ENCODE results near the gene AK5.
A peak's percentile ranks its signal among the peaks of the same experiment; 100 is the strongest.

Gene AK5

GRCh38 chr1:77421504-77422233 is 139.8 kb downstream of the AK5 start:
- Histone ChIP-seq H3K4me3 (no peak overlapping the region), H3K27ac (no peak overlapping the region)

- Histone ChIP-seq H3K4me3 (no peak overlapping the region), H3K27ac (no peak overlapping the region)
Observed at GRCh38 chr1:77424236-77424635, 142.4 kb downstream of the AK5 start.

- H3K4me3 ChIP-seq: no peak overlapping the region
- H3K27ac ChIP-seq: no peak overlapping the region
Observed at GRCh38 chr1:77428068-77428467, 146.2 kb downstream of the AK5 start.

- peak overlapping the region in 7 of 21 experiments; percentile 3 to 76 (median 29) for H3K27ac ChIP-seq
Observed at GRCh38 chr1:77430966-77431690, 149.3 kb downstream of the AK5 start.

GRCh38 chr1:77433934-77434333 is 152.1 kb downstream of the AK5 start:
- no peak overlapping the region for H3K4me3 ChIP-seq

More at GRCh38 chr1:77430966-77431690, 149.3 kb downstream of the AK5 start:
- H3K4me3 ChIP-seq: no peak overlapping the region

GRCh38 chr1:77434967-77435366 is 153.1 kb downstream of the AK5 start:
- H3K4me3 ChIP-seq: no peak overlapping the region
- H3K27ac ChIP-seq: no peak overlapping the region

More at GRCh38 chr1:77433934-77434333, 152.1 kb downstream of the AK5 start:
- H3K27ac ChIP-seq: no peak overlapping the region

GRCh38 chr1:77438236-77438913 is 156.6 kb downstream of the AK5 start:
- Histone ChIP-seq H3K27ac (peak overlapping the region in 1 of 21 experiments; percentile 1), H3K4me3 (no peak overlapping the region)

GRCh38 chr1:77446841-77447555 is 165.2 kb downstream of the AK5 start:
- H3K27ac ChIP-seq: no peak overlapping the region
- no peak overlapping the region for H3K4me3 ChIP-seq

- no peak overlapping the region for H3K4me3 ChIP-seq
- no peak overlapping the region for H3K27ac ChIP-seq
Observed at GRCh38 chr1:77447669-77448068, 165.8 kb downstream of the AK5 start.

GRCh38 chr1:77459881-77460280 is 178.1 kb downstream of the AK5 start:
- Histone ChIP-seq H3K27ac (no peak overlapping the region), H3K4me3 (no peak overlapping the region)

- Histone ChIP-seq H3K27ac (no peak overlapping the region), H3K4me3 (no peak overlapping the region)
Observed at GRCh38 chr1:77461691-77462090, 179.9 kb downstream of the AK5 start.

GRCh38 chr1:77463216-77463615 is 181.4 kb downstream of the AK5 start:
- Histone ChIP-seq H3K27ac (no peak overlapping the region), H3K4me3 (no peak overlapping the region)

GRCh38 chr1:77465139-77465538 is 183.3 kb downstream of the AK5 start:
- Histone ChIP-seq H3K27ac (no peak overlapping the region), H3K4me3 (no peak overlapping the region)

- Histone ChIP-seq H3K27ac (no peak overlapping the region), H3K4me3 (no peak overlapping the region)
Observed at GRCh38 chr1:77465922-77466321, 184.1 kb downstream of the AK5 start.

- Histone ChIP-seq H3K4me3 (no peak overlapping the region), H3K27ac (no peak overlapping the region)
Observed at GRCh38 chr1:77467021-77467595, 185.3 kb downstream of the AK5 start.

- Histone ChIP-seq H3K4me3 (no peak overlapping the region), H3K27ac (no peak overlapping the region)
Observed at GRCh38 chr1:77467741-77468140, 185.9 kb downstream of the AK5 start.

- no peak overlapping the region for H3K4me3 ChIP-seq
- H3K27ac ChIP-seq: no peak overlapping the region
Observed at GRCh38 chr1:77468257-77468948, 186.6 kb downstream of the AK5 start.

GRCh38 chr1:77468949-77469710 is 187.3 kb downstream of the AK5 start:
- no peak overlapping the region for H3K27ac ChIP-seq

More at GRCh38 chr1:77468949-77469710, 187.3 kb downstream of the AK5 start:
- H3K4me3 ChIP-seq: no peak overlapping the region
